Peyer's patch (tissue), 4 donors: ENCODE results near the gene TTYH1.

ENCODE experiments used
- CTCF ChIP-seq, 6 experiments: fragments of 450-650 bp in 4 of 6; fragments of 200-600 bp in 2 of 6; sonication (generic) in 1 of 6; IDR thresholded peaks; one replicate each; pipeline ENCODE4 v1.5.1; 2017 to 2019; ENCODE audit warnings: antibody characterized with exemption in 6 of 6, mild to moderate bottlenecking in 3 of 6, moderate library complexity in 1 of 6
- POLR2A ChIP-seq, 2 donors: fragments of 450-650 bp; IDR thresholded peaks; one replicate each; pipeline ENCODE4 v1.5.1; 2017; ENCODE audit warnings: antibody characterized with exemption in 2 of 2, mild to moderate bottlenecking in 2 of 2, moderate library complexity in 2 of 2

GRCh38 chr19:54387991-54388801, 27.1 kb upstream of the TTYH1 start:
- TF ChIP-seq CTCF (IDR thresholded peaks at IDR 0.05) (no peak), POLR2A (IDR thresholded peaks at IDR 0.05) (no peak)
